ENCODE results near the gene SMS.

- TF ChIP-seq CTCF (optimal IDR thresholded peaks at IDR 0.05 in 1 of 3, IDR thresholded peaks at IDR 0.05 in 1 of 3, conservative IDR thresholded peaks at IDR 0.05 in 1 of 3; ENCODE audit: extremely low read depth in 1 of 3, insufficient read depth in 2 of 3, low read length in 3 of 3): no peak
- TF ChIP-seq EZH2 (IDR thresholded peaks at IDR 0.05; ENCODE audit: low read length): no peak
These were observed 85.2 kb downstream of the SMS start for GRCh38 chrX:22025751-22026150.
